IMR-90 (cell line): Measurements from ENCODE around the gene PTN. TPM values are rescaled to one million over a fixed set of nuclear protein-coding genes. Genes with fewer than 3 reads are reported as not detected.

ENCODE experiments used
- ATAC-seq: fragments of 200-7000 bp; cut with Tn5 transposase; 2 replicates; pipeline ENCODE4 v1.9.1; 2020; ENCODE audit warnings: low read depth, mild to moderate bottlenecking, moderate library complexity
- BruUV-seq: library from RNA; stranded (reverse); fragments of 400-500 nt; replicated peaks from 2 replicates; lab custom pipeline; 2021; lab: Mats Ljungman, UMichigan
- CTCF ChIA-PET: fragments of 300-600 bp; formaldehyde crosslinking; extraction: SDS; loops from one replicate; lab custom pipeline; 2021; ENCODE audit warnings: antibody characterized with exemption; lab: Yijun Ruan, JAX
- POLR2A ChIA-PET: fragments of 300-600 bp; sonication (Branson Sonifier 250); formaldehyde crosslinking; loops from one replicate; lab custom pipeline; 2022; ENCODE audit warnings: antibody characterized with exemption; ENCODE audit not compliant: unreplicated experiment; lab: Charles Lee
- DNase-seq: peaks from one replicate; pipeline ENCODE4 v3.0.0; 2013
- H2AFZ ChIP-seq: replicated peaks from 2 replicates; pipeline ENCODE3; 2013; ENCODE audit warnings: low read length, mild to moderate bottlenecking; ENCODE audit not compliant: poor library complexity
- H2AK5ac ChIP-seq: 2 replicates; pipeline ENCODE4 v1.6.1; 2013; ENCODE audit warnings: low read depth, low read length, inconsistent platforms
- H2AK9ac ChIP-seq: replicated peaks from 2 replicates; pipeline ENCODE3; 2013; ENCODE audit warnings: mild to moderate bottlenecking, low read depth, low read length, moderate library complexity; ENCODE audit not compliant: poor library complexity
- H2BK120ac ChIP-seq: 2 replicates; pipeline ENCODE4 v1.6.1; 2013; ENCODE audit warnings: low read depth, low read length, inconsistent platforms
- H2BK15ac ChIP-seq: 3 replicates; pipeline ENCODE4 v1.6.1; 2013; ENCODE audit warnings: low read depth, low read length, inconsistent platforms
- H2BK20ac ChIP-seq: 2 replicates; pipeline ENCODE4 v1.6.1; 2013; ENCODE audit warnings: low read depth, mild to moderate bottlenecking, inconsistent platforms, low read length, moderate library complexity
- H2BK5ac ChIP-seq: 2 replicates; pipeline ENCODE4 v1.6.1; 2013; ENCODE audit warnings: mild to moderate bottlenecking, low read depth, low read length, inconsistent platforms; ENCODE audit not compliant: poor library complexity, severe bottlenecking
- H3K14ac ChIP-seq: replicated peaks from 2 replicates; pipeline ENCODE4 v1.6.1; 2013; ENCODE audit warnings: low read depth, low read length, inconsistent platforms
- H3K18ac ChIP-seq: 2 replicates; pipeline ENCODE4 v1.6.1; 2013; ENCODE audit warnings: low read depth, low read length, control low read depth
- H3K23ac ChIP-seq: 2 replicates; pipeline ENCODE4 v1.6.1; 2013; ENCODE audit warnings: low read depth, low read length, inconsistent platforms
- H3K27ac ChIP-seq: 2 replicates; pipeline ENCODE4 v1.5.1; 2013; ENCODE audit warnings: mild to moderate bottlenecking, control low read depth, low read length; ENCODE audit not compliant: insufficient read depth
- H3K27me3 ChIP-seq: 2 replicates; pipeline ENCODE4 v1.6.1; 2013; ENCODE audit warnings: low read length; ENCODE audit not compliant: control insufficient read depth, insufficient read depth
- H3K36me3 ChIP-seq: 2 replicates; pipeline ENCODE4 v1.6.1; 2013; ENCODE audit warnings: low read length, mixed read lengths; ENCODE audit not compliant: control insufficient read depth, insufficient read depth
- H3K4ac ChIP-seq: 2 replicates; pipeline ENCODE4 v1.6.1; 2013; ENCODE audit warnings: low read depth, low read length, inconsistent platforms
- H3K4me1 ChIP-seq: 2 replicates; pipeline ENCODE4 v1.6.1; 2013; ENCODE audit warnings: low read length, mixed read lengths; ENCODE audit not compliant: control insufficient read depth, insufficient read depth
- H3K4me2 ChIP-seq: 2 replicates; pipeline ENCODE4 v1.6.1; 2013; ENCODE audit warnings: low read depth, mild to moderate bottlenecking, control low read depth, low read length, moderate library complexity
- H3K4me3 ChIP-seq: 2 replicates; pipeline ENCODE4 v1.5.1; 2013; ENCODE audit warnings: low read depth, mild to moderate bottlenecking, control low read depth, low read length, moderate library complexity; ENCODE audit not compliant: insufficient read depth
- H3K56ac ChIP-seq: 2 replicates; pipeline ENCODE4 v1.6.1; 2013; ENCODE audit warnings: low read length, inconsistent platforms; ENCODE audit not compliant: insufficient read depth; ENCODE audit errors: extremely low read depth
- H3K79me1 ChIP-seq, 2 experiments: 2 replicates each; pipeline ENCODE4 v1.6.1; 2013; ENCODE audit warnings: low read length in 2 of 2, inconsistent platforms in 1 of 2, low read depth in 1 of 2
- H3K9ac ChIP-seq: 2 replicates; pipeline ENCODE4 v1.6.1; 2013; ENCODE audit warnings: low read depth, low read length, control low read depth
- H3K9me1 ChIP-seq: 2 replicates; pipeline ENCODE4 v1.6.1; 2013; ENCODE audit warnings: low read length, inconsistent platforms; ENCODE audit not compliant: insufficient read depth
- H3K9me3 ChIP-seq: 2 replicates; pipeline ENCODE4 v1.6.1; 2013; ENCODE audit warnings: low read length; ENCODE audit not compliant: control insufficient read depth, insufficient read depth
- H4K20me1 ChIP-seq: 2 replicates; pipeline ENCODE4 v1.6.1; 2013; ENCODE audit warnings: low read length, inconsistent platforms; ENCODE audit not compliant: insufficient read depth
- H4K5ac ChIP-seq: 2 replicates; pipeline ENCODE4 v1.6.1; 2013; ENCODE audit warnings: mild to moderate bottlenecking, low read depth, low read length, control low read depth
- H4K8ac ChIP-seq, 2 experiments: 2 replicates each; pipeline ENCODE4 v1.6.1; 2013; ENCODE audit warnings: low read depth in 2 of 2, low read length in 2 of 2, control low read depth in 1 of 2, inconsistent platforms in 1 of 2
- H4K91ac ChIP-seq: 2 replicates; pipeline ENCODE4 v1.6.1; 2013; ENCODE audit warnings: low read depth, low read length, inconsistent platforms; ENCODE audit not compliant: insufficient read depth
- FOS ChIP-seq: fragments of 150-350 bp; IDR thresholded peaks from 2 replicates; pipeline ENCODE4 v1.6.1; 2016; ENCODE audit warnings: low read depth, low read length
- RAD21 ChIP-seq: IDR thresholded peaks from 2 replicates; pipeline ENCODE4 v1.6.1; 2012; ENCODE audit warnings: low read length, improper control_type of control experiment
- WGBS, 2 experiments: methylation state at CpG; one replicate each; pipeline versions ENCODE4 v1.1.5 to v1.1.7; 2013; ENCODE audit warnings: missing lambda C conversion rate in 2 of 2; ENCODE audit not compliant: insufficient read length in 1 of 2; ENCODE audit errors: extremely low coverage in 2 of 2; 5-methylcytosine and 5-hydroxymethylcytosine counted together
- dilution Hi-C: fragments of 300-500 bp; cut with HindIII; formaldehyde crosslinking; loops from one replicate; pipeline ENCODE4 v1.14.3; 2018; ENCODE audit warnings: low sequenced_read_pairs; ENCODE audit not compliant: unreplicated experiment
- in situ Hi-C: fragments of 300-500 bp; cut with MboI; formaldehyde crosslinking; loops from 3 replicates; pipeline ENCODE4 v1.14.3; 2019; ENCODE audit warnings: low sequenced_read_pairs, inconsistent platforms, mixed read lengths
- intact Hi-C: fragments of 100-400 bp; cut with micrococcal nuclease; formaldehyde crosslinking; loops from 2 replicates; pipeline ENCODE4 v1.10.0; 2022
- polyA plus RNA-seq, 3 experiments: library from polyadenylated mRNA; depleted of rRNA; stranded (reverse); fragments of >200 nt; gene quantifications; 2 replicates each; pipeline ENCODE4 v1.2.3, GENCODE V29; 2012; ENCODE audit warnings: low replicate concordance in 1 of 3
- total RNA-seq: library from RNA; depleted of rRNA; stranded (reverse); fragments of >200 nt; gene quantifications from 2 replicates; pipeline ENCODE4 v1.2.3, GENCODE V29; 2012

PTN gene
- total and polyA plus RNA-seq, 2 of the 4 experiments (the other 2 are of a cell fraction), result 61.7 to 186 TPM

DNA sequence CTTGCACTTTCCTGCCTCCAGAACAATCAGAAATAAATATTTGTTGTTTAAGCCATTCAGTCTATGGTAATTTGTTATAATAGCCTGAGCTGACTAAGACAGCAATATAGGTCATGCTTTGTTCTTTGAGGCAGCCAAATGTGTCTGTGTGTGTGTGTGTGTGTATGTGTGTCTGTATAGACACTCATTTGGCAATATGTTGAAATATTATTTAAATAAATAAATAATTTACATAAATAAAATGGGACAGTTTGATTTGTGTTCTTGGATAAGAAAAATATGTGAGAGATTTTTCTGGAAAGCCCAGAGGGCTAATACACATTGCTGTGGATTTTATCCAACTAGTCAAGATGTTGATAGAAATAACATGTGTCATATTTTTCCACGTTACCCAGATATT is 140.2 kb downstream of the PTN start:
- H3K36me3 ChIP-seq, result no peaks in the 10 kb centered on the region
- H3K18ac ChIP-seq, result no peak overlapping the region
- ChIA-PET CTCF (no interaction called here), POLR2A (no interaction called here)
- H4K8ac ChIP-seq, result no peak overlapping the region
- dilution Hi-C loops, result no loop called here
- H3K4me1 ChIP-seq, result no peaks in the 10 kb centered on the region
- H2BK120ac ChIP-seq, result no peak overlapping the region
- H3K27me3 ChIP-seq, result no peaks in the 10 kb centered on the region
- no peak overlapping the region for H3K27ac ChIP-seq
- TF ChIP-seq FOS (no peak), RAD21 (no peak)
- H2BK5ac ChIP-seq, result no peak overlapping the region
- in situ Hi-C loops, result no loop called here
- no peak overlapping the region for H3K9ac ChIP-seq
- no peaks in the 10 kb centered on the region for H3K79me1 ChIP-seq
- intact Hi-C loops, result no loop called here
- ATAC-seq, result no peak
- WGBS, 2 experiments, result no CpG with 5 or more reads among the region's 1 CpG
- no peak overlapping the region for H3K23ac ChIP-seq
- no peaks in the 10 kb centered on the region for H4K20me1 ChIP-seq
- no peak overlapping the region for H3K4me3 ChIP-seq
- no peaks in the 10 kb centered on the region for H3K9me1 ChIP-seq
- H4K91ac ChIP-seq, result no peak overlapping the region
- no peak for DNase-seq
- no peak overlapping the region for H3K4ac ChIP-seq
- no TSS peak for BruUV-seq
- H3K9me3 ChIP-seq, result peaks cover 2% of the 10 kb centered on the region; the same call in 1 of the 2 replicates
- H3K56ac ChIP-seq, result no peak overlapping the region
- H2BK20ac ChIP-seq, result no peak overlapping the region
- H2AK5ac ChIP-seq, result no peak overlapping the region
- no peak overlapping the region for H2AK9ac ChIP-seq
- no peak overlapping the region for H3K14ac ChIP-seq
- H3K4me2 ChIP-seq, result no peak overlapping the region
- no peak overlapping the region for H4K5ac ChIP-seq
- H2AFZ ChIP-seq, result no peak overlapping the region
- no peak overlapping the region for H2BK15ac ChIP-seq
